HG03571 (cell line): Measurements from ENCODE around the gene RASGRF1.

ENCODE experiments used
- ATAC-seq: cut with Tn5 transposase; IDR thresholded peaks from one replicate; pipeline ENCODE4 v1.9.1; 2021; ENCODE audit not compliant: unreplicated experiment

RASGRF1 gene

GRCh38 chr15:79099692-79100091 is 9.1 kb upstream of the RASGRF1 start:
- ATAC-seq = no peak

GRCh38 chr15:79094611-79095021 is 4.0 kb upstream of the RASGRF1 start:
- no peak for ATAC-seq

- no peak for ATAC-seq
Measured at GRCh38 chr15:79093352-79093935, 2.9 kb upstream of the RASGRF1 start.

GRCh38 chr15:79092382-79092781 is 1.8 kb upstream of the RASGRF1 start:
- no peak for ATAC-seq

GRCh38 chr15:79091204-79091867 is 756 bp upstream of the RASGRF1 start:
- no peak for ATAC-seq

GRCh38 chr15:79089890-79090486 is 592 bp downstream of the RASGRF1 start:
- no peak for ATAC-seq

GRCh38 chr15:79089331-79089889 is 1.2 kb downstream of the RASGRF1 start:
- ATAC-seq = no peak

GRCh38 chr15:79088426-79089205 is 2.0 kb downstream of the RASGRF1 start:
- ATAC-seq = no peak

- ATAC-seq = no peak
Measured at GRCh38 chr15:79086814-79087213, 3.8 kb downstream of the RASGRF1 start.

GRCh38 chr15:79084308-79084968 is 6.1 kb downstream of the RASGRF1 start:
- ATAC-seq = no peak

GRCh38 chr15:79083154-79083553 is 7.4 kb downstream of the RASGRF1 start:
- no peak for ATAC-seq

GRCh38 chr15:79082363-79083070 is 8.1 kb downstream of the RASGRF1 start:
- no peak for ATAC-seq

- no peak for ATAC-seq
Measured at GRCh38 chr15:79078763-79079410, 11.7 kb downstream of the RASGRF1 start.

- no peak for ATAC-seq
Measured at GRCh38 chr15:79078003-79078402, 12.6 kb downstream of the RASGRF1 start.

- ATAC-seq = no peak
Measured at GRCh38 chr15:79076661-79077060, 13.9 kb downstream of the RASGRF1 start.

GRCh38 chr15:79075256-79075655 is 15.3 kb downstream of the RASGRF1 start:
- ATAC-seq = no peak

- no peak for ATAC-seq
Measured at GRCh38 chr15:79073336-79073735, 17.2 kb downstream of the RASGRF1 start.

GRCh38 chr15:79071901-79072300 is 18.7 kb downstream of the RASGRF1 start:
- no peak for ATAC-seq

- no peak for ATAC-seq
Measured at GRCh38 chr15:79068790-79069189, 21.8 kb downstream of the RASGRF1 start.

GRCh38 chr15:79067969-79068368 is 22.6 kb downstream of the RASGRF1 start:
- no peak for ATAC-seq
